Hepatocyte (in vitro differentiated cells): ENCODE results near the gene CSNK2A1. TPM values are rescaled to one million over a fixed set of nuclear protein-coding genes. Genes with fewer than 3 reads are reported as not detected.

Experiments used
- DNase-seq: peaks from one replicate; pipeline ENCODE4 v3.0.0-alpha.2; 2016; ENCODE audit warnings: low spot score
- H2AFZ ChIP-seq: fragments of 200-600 bp; sonication (generic); 2 replicates; pipeline ENCODE4 v1.6.0; 2016; ENCODE audit warnings: antibody characterized with exemption, mild to moderate bottlenecking
- H3K27ac ChIP-seq: fragments of 200-600 bp; sonication (generic); 2 replicates; pipeline ENCODE4 v1.5.1; 2016; ENCODE audit warnings: mild to moderate bottlenecking
- H3K27me3 ChIP-seq: fragments of 200-600 bp; sonication (generic); 2 replicates; pipeline ENCODE4 v1.6.1; 2016
- H3K36me3 ChIP-seq: fragments of 200-600 bp; sonication (generic); replicated peaks from 2 replicates; pipeline ENCODE4 v1.5.1; 2016; ENCODE audit warnings: low read depth; ENCODE audit not compliant: insufficient read depth
- H3K4me1 ChIP-seq: fragments of 200-600 bp; sonication (generic); 2 replicates; pipeline ENCODE4 v1.5.1; 2016; ENCODE audit warnings: mild to moderate bottlenecking, moderate library complexity; ENCODE audit not compliant: insufficient read depth
- H3K4me2 ChIP-seq: fragments of 200-600 bp; sonication (generic); 2 replicates; pipeline ENCODE4 v1.6.0; 2016
- H3K4me3 ChIP-seq: fragments of 200-600 bp; sonication (generic); 2 replicates; pipeline ENCODE4 v1.5.1; 2016; ENCODE audit warnings: mild to moderate bottlenecking
- H3K79me2 ChIP-seq: fragments of 200-600 bp; sonication (generic); 2 replicates; pipeline ENCODE4 v1.6.0; 2017; ENCODE audit warnings: mild to moderate bottlenecking
- H3K9me2 ChIP-seq: fragments of 200-600 bp; sonication (generic); replicated peaks from 2 replicates; pipeline ENCODE4 v1.6.0; 2017; ENCODE audit warnings: mild to moderate bottlenecking; ENCODE audit not compliant: insufficient read depth
- H3K9me3 ChIP-seq: fragments of 200-600 bp; sonication (generic); 2 replicates; pipeline ENCODE4 v1.5.1; 2016; ENCODE audit warnings: low read depth, mild to moderate bottlenecking
- H4K20me1 ChIP-seq: fragments of 200-600 bp; sonication (generic); 2 replicates; pipeline ENCODE4 v1.6.0; 2016; ENCODE audit warnings: mild to moderate bottlenecking; ENCODE audit not compliant: insufficient read depth, poor library complexity, severe bottlenecking
- CTCF ChIP-seq: fragments of 200-600 bp; sonication (generic); IDR thresholded peaks from 2 replicates; pipeline ENCODE4 v1.5.1; 2016; ENCODE audit warnings: antibody characterized with exemption, mild to moderate bottlenecking; ENCODE audit not compliant: poor library complexity
- EZH2 ChIP-seq: fragments of 200-600 bp; sonication (generic); IDR thresholded peaks from 2 replicates; pipeline ENCODE4 v1.6.1; 2016; ENCODE audit warnings: antibody characterized with exemption, mild to moderate bottlenecking, borderline replicate concordance
- EZH2phosphoT487 ChIP-seq: fragments of 200-600 bp; sonication (generic); IDR thresholded peaks from one replicate; pipeline ENCODE4 v1.6.1; 2018; ENCODE audit warnings: antibody characterized with exemption, mild to moderate bottlenecking, low read depth, moderate library complexity; ENCODE audit not compliant: unreplicated experiment, severe bottlenecking
- WGBS: methylation state at CpG from one replicate; pipeline ENCODE4 v1.1.6; 2016; ENCODE audit warnings: low lambda C conversion rate; ENCODE audit errors: missing lambda C conversion rate; 5-methylcytosine and 5-hydroxymethylcytosine counted together
- polyA plus RNA-seq: library from polyadenylated mRNA; unstranded; fragments of >200 nt; fragmentation: Nextera tagmentation; extraction: Ambion mirVana; gene quantifications from 2 replicates; pipeline ENCODE4 v1.2.1, GENCODE V29; 2016
- total RNA-seq: library from RNA; depleted of rRNA; stranded (reverse); fragments of >200 nt; gene quantifications from 2 replicates; pipeline ENCODE4 v1.2.3, GENCODE V29; 2014

The CSNK2A1 gene
- total and polyA plus RNA-seq, 2 experiments from 2014 or later = 65.6 to 173 TPM

- Histone ChIP-seq H3K9me3 (no peaks in the 10 kb centered on the region), H2AFZ (no peak overlapping the region), H3K27me3 (no peaks in the 10 kb centered on the region), H4K20me1 (peaks cover 42% of the 10 kb centered on the region), H3K9me2 (no peaks in the 10 kb centered on the region), H3K27ac (peak overlapping the region; percentile 1), H3K4me1 (no peaks in the 10 kb centered on the region), H3K4me2 (no peak overlapping the region), H3K4me3 (no peak overlapping the region), H3K36me3 (peaks cover 2% of the 10 kb centered on the region), H3K79me2 (peaks cover 58% of the 10 kb centered on the region)
- no peak for TF ChIP-seq EZH2
- TF ChIP-seq EZH2phosphoT487 = no peak
- no peak for TF ChIP-seq CTCF
- peak; percentile 19 for DNase-seq
- 85% methylated on average over 3 of the region's 3 CpGs for WGBS
Measured at GRCh38 chr20:504632-505075, 38.9 kb downstream of the CSNK2A1 start.

GRCh38 chr20:503048-503737 lies 40.4 kb downstream of the CSNK2A1 start:
- DNase-seq = no peak
- Histone ChIP-seq H2AFZ (no peak overlapping the region), H3K9me2 (no peaks in the 10 kb centered on the region), H3K27me3 (no peaks in the 10 kb centered on the region), H3K9me3 (no peaks in the 10 kb centered on the region), H3K79me2 (peaks cover 44% of the 10 kb centered on the region), H3K36me3 (peaks cover 2% of the 10 kb centered on the region), H3K4me1 (no peaks in the 10 kb centered on the region), H3K27ac (no peak overlapping the region), H4K20me1 (peaks cover 29% of the 10 kb centered on the region), H3K4me3 (no peak overlapping the region), H3K4me2 (no peak overlapping the region)
- 93% methylated on average over 11 of the region's 11 CpGs for WGBS
- TF ChIP-seq CTCF (no peak), EZH2 (no peak), EZH2phosphoT487 (no peak)

GRCh38 chr20:497979-498378 lies 45.6 kb downstream of the CSNK2A1 start:
- Histone ChIP-seq H4K20me1 (no peaks in the 10 kb centered on the region), H3K4me2 (no peak overlapping the region), H3K4me3 (no peak overlapping the region), H3K27ac (no peak overlapping the region), H3K9me2 (no peaks in the 10 kb centered on the region), H3K79me2 (peaks cover 2% of the 10 kb centered on the region), H2AFZ (no peak overlapping the region), H3K4me1 (no peaks in the 10 kb centered on the region), H3K27me3 (no peaks in the 10 kb centered on the region), H3K9me3 (no peaks in the 10 kb centered on the region), H3K36me3 (no peaks in the 10 kb centered on the region)
- WGBS = 98% methylated on average over 2 of the region's 2 CpGs
- TF ChIP-seq EZH2 (no peak), CTCF (no peak)
- DNase-seq = no peak
